Measurements from ENCODE around the gene UXS1.

The UXS1 gene

GRCh38 chr2:106124106-106124756 lies 69.9 kb downstream of the UXS1 start:
- no peak for TF ChIP-seq REST (IDR thresholded peaks at IDR 0.05; ENCODE audit: low read depth)
- TF ChIP-seq YY1 (IDR thresholded peaks at IDR 0.05; ENCODE audit: low read depth) = no peak

GRCh38 chr2:106122157-106122556 lies 71.9 kb downstream of the UXS1 start:
- no peak for TF ChIP-seq TAF1 (IDR thresholded peaks at IDR 0.05; ENCODE audit: low read depth)
- TF ChIP-seq CEBPB (IDR thresholded peaks at IDR 0.05) = no peak
- no peak for TF ChIP-seq NFIC (IDR thresholded peaks at IDR 0.05)
- no peak for TF ChIP-seq REST (IDR thresholded peaks at IDR 0.05; ENCODE audit: low read depth)
- no peak for TF ChIP-seq TEAD4 (IDR thresholded peaks at IDR 0.05)
- no peak for TF ChIP-seq TCF12 (IDR thresholded peaks at IDR 0.05; ENCODE audit: low read depth)
- TF ChIP-seq USF1 (IDR thresholded peaks at IDR 0.05) = no peak
- TF ChIP-seq ZBTB7A (IDR thresholded peaks at IDR 0.05; ENCODE audit: low read depth) = no peak
- TF ChIP-seq RAD21 (IDR thresholded peaks at IDR 0.05; ENCODE audit: low read depth) = no peak

GRCh38 chr2:106120432-106120831 lies 73.7 kb downstream of the UXS1 start:
- TF ChIP-seq EGR1 (IDR thresholded peaks at IDR 0.05) = no peak
- TF ChIP-seq FOXM1 (IDR thresholded peaks at IDR 0.05; ENCODE audit: borderline replicate concordance, low read depth) = no peak
- no peak for TF ChIP-seq EP300 (IDR thresholded peaks at IDR 0.05; ENCODE audit: borderline replicate concordance)
- TF ChIP-seq CREB1 (IDR thresholded peaks at IDR 0.05; ENCODE audit: low read depth) = no peak
- no peak for TF ChIP-seq MAX (IDR thresholded peaks at IDR 0.05)
- TF ChIP-seq TAF1 (IDR thresholded peaks at IDR 0.05; ENCODE audit: low read depth) = no peak
- TF ChIP-seq ZBTB7A (IDR thresholded peaks at IDR 0.05; ENCODE audit: low read depth) = no peak
- TF ChIP-seq TEAD4 (IDR thresholded peaks at IDR 0.05) = no peak
- TF ChIP-seq RAD21 (IDR thresholded peaks at IDR 0.05; ENCODE audit: low read depth) = no peak
- TF ChIP-seq CEBPB (IDR thresholded peaks at IDR 0.05) = no peak
- no peak for TF ChIP-seq TCF12 (IDR thresholded peaks at IDR 0.05; ENCODE audit: low read depth)

GRCh38 chr2:106119074-106119473 lies 75.0 kb downstream of the UXS1 start:
- TF ChIP-seq NFIC (IDR thresholded peaks at IDR 0.05) = no peak
- TF ChIP-seq TAF1 (IDR thresholded peaks at IDR 0.05; ENCODE audit: low read depth) = no peak

GRCh38 chr2:106117882-106118684 lies 76.0 kb downstream of the UXS1 start:
- peak; percentile 41; the same call in 1 of the 2 replicates for TF ChIP-seq TCF12 (IDR thresholded peaks at IDR 0.05; ENCODE audit: low read depth)
- peak; percentile 62 for TF ChIP-seq NFIC (IDR thresholded peaks at IDR 0.05)
- TF ChIP-seq USF1 (IDR thresholded peaks at IDR 0.05) = peak; percentile 37; the same call in 1 of the 2 replicates
- TF ChIP-seq TEAD4 (IDR thresholded peaks at IDR 0.05) = 0 out of 2 replicates have a peak, but pooled peaks have one; percentile 12
- no peak for TF ChIP-seq FOXM1 (IDR thresholded peaks at IDR 0.05; ENCODE audit: borderline replicate concordance, low read depth)
- TF ChIP-seq EP300 (IDR thresholded peaks at IDR 0.05; ENCODE audit: borderline replicate concordance) = peak; percentile 50; the same call in 1 of the 2 replicates

GRCh38 chr2:106117347-106117746 lies 76.8 kb downstream of the UXS1 start:
- no peak for TF ChIP-seq TCF12 (IDR thresholded peaks at IDR 0.05; ENCODE audit: low read depth)

GRCh38 chr2:106116248-106116647 lies 77.9 kb downstream of the UXS1 start:
- TF ChIP-seq ZBTB7A (IDR thresholded peaks at IDR 0.05; ENCODE audit: low read depth) (no peak), EP300 (IDR thresholded peaks at IDR 0.05; ENCODE audit: borderline replicate concordance) (no peak), TEAD4 (IDR thresholded peaks at IDR 0.05) (no peak), EGR1 (IDR thresholded peaks at IDR 0.05) (no peak), YY1 (IDR thresholded peaks at IDR 0.05; ENCODE audit: low read depth) (no peak), FOXM1 (IDR thresholded peaks at IDR 0.05; ENCODE audit: borderline replicate concordance, low read depth) (no peak), NFIC (IDR thresholded peaks at IDR 0.05) (no peak), MAX (IDR thresholded peaks at IDR 0.05) (no peak), REST (IDR thresholded peaks at IDR 0.05; ENCODE audit: low read depth) (no peak), TAF1 (IDR thresholded peaks at IDR 0.05; ENCODE audit: low read depth) (no peak), RAD21 (IDR thresholded peaks at IDR 0.05; ENCODE audit: low read depth) (no peak), CREB1 (IDR thresholded peaks at IDR 0.05; ENCODE audit: low read depth) (no peak), CEBPB (IDR thresholded peaks at IDR 0.05) (no peak), USF1 (IDR thresholded peaks at IDR 0.05) (no peak), TCF12 (IDR thresholded peaks at IDR 0.05; ENCODE audit: low read depth) (no peak)
